Stimulated activated CD4-positive, alpha-beta T cell treated with anti-CD3 and anti-CD28 coated beads, TNF-alpha, amount 100 ng/mL, for 48 hours (primary cell): ENCODE measurements around the gene TSNAX.

Experiments
- DNase-seq, 3 donors: peaks; one replicate each; pipeline ENCODE4 v3.0.0-alpha.2; 2020; ENCODE audit warnings: low read depth in 3 of 3

The TSNAX gene

GRCh38 chr1:231601824-231602672, 73.6 kb downstream of the TSNAX start:
- DNase-seq: no peak

DNA sequence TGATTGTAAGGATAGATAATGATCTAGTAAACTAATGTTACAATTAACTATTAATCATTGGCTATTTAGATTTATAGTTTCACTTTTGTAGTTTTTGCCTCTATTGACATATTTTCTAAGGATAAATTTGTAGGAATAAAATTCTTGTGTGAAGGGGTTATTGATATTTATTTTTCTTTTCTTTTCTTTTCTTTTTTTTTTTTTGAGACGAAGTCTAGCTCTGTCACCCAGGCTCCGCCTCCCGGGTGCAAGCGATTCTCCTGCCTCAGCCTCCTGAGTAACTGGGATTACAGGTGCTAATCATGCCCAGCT, 74.2 kb downstream of the TSNAX start:
- DNase-seq: no peak

- no peak for DNase-seq
Measured at GRCh38 chr1:231603598-231604275, 75.3 kb downstream of the TSNAX start.

DNA sequence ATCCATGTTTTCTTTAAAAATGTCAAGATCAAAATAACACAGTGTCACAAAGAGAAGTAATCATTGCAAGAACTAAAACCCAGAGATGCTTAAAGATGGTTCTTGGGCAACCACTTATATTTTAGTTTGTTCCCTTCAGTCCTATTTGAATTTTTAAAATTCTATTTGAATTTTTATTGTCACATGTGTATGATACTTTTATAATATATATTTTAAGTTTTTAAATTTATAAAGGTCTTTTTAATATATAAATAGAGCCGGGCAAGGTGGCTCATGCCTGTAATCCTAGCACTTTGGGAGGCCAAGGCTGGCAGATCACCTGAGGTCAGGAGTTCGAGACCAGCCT, 75.8 kb downstream of the TSNAX start:
- DNase-seq: no peak

- no peak for DNase-seq
Measured at GRCh38 chr1:231605149-231606100, 77.0 kb downstream of the TSNAX start.

DNA sequence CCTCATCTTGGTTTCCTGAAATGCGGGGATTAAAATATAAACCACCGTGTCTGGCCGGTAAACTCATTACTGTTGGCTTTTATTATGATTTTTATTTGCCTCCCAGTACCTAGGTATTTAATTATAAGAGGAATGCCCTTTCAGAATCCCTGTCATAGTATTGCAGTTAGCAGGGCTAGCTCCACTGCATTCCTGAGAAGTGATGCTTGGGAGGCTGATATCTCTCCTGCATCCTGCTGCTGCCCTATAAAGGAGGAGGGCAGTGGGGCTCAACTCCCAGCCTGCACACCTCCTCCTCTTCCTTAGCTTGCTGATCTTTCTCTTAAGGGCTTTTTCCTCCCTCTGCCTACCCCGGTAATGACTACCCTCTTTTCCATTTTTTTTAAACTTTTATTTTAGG, 78.2 kb downstream of the TSNAX start:
- DNase-seq: no peak

DNA sequence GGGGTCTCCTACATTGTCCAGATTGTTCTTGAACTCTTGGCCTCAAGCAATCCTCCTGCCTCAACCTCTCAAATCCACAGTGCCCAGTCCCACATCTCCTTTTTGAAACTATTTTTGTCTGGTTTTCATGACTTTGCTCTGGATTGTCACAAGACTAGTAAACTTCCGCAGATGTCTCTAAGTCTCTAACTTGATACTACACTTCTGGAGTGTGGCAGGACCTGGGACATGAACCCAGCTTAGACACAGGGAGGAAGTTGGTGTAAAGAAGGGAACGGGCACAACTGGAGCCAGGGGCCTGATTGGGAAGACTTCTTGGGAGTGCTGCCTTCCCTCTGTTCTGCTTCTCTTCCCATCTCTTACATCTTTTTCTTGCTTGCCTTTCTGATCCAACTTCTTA, 81.9 kb downstream of the TSNAX start:
- DNase-seq: no peak

GRCh38 chr1:231611111-231611510, 82.6 kb downstream of the TSNAX start:
- no peak for DNase-seq

DNA sequence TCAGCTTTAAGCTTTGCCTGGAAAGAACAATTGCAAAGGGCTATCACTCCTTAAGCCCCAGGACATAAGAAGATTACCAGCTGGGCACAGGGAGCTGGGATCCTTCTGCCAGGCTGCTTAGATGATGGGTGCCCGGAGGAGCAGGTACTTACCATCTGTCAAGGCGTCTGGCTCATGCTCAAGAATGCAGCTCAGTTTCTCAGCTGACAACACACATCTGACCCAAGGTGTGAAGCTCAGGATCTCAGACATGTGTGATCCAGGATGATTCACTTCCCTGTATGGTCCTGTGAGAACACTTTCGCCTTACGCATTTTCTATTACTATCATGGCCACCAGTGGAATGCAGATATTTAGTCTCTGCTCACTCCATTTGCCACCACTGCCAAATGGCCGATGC, 83.4 kb downstream of the TSNAX start:
- no peak for DNase-seq

DNA sequence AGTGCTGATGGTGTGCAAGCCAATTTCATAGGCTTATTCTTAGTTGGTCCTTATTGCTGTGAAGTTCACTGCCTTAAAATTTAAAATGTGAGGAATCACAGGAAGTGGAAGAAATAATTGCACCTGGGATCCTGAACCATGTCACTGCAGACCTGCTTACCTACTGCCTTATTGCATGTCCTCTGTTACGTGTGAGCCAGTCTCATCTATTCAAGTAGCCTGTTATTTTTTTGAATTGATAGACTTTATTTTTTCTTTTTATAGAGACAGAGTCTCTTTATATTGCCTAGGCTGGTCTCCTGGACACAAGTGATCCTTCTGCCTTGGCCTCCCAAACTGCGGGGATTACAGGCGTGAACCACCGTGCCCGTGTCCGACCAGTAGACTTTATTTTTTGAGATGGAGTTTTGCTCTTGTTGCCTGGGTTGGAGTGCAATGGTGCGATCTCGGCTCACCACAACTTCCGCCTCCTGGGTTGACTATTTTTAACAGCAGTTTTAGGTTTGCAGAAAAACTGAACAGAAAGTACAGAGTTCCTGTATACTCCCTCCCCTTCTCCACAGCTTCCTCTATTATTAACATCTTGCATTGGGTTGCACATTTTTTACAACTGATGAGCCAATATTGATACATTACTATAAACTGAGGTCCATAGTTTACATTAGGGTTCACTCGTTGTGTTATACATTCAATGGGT, 84.1 kb downstream of the TSNAX start:
- no peak for DNase-seq

DNA sequence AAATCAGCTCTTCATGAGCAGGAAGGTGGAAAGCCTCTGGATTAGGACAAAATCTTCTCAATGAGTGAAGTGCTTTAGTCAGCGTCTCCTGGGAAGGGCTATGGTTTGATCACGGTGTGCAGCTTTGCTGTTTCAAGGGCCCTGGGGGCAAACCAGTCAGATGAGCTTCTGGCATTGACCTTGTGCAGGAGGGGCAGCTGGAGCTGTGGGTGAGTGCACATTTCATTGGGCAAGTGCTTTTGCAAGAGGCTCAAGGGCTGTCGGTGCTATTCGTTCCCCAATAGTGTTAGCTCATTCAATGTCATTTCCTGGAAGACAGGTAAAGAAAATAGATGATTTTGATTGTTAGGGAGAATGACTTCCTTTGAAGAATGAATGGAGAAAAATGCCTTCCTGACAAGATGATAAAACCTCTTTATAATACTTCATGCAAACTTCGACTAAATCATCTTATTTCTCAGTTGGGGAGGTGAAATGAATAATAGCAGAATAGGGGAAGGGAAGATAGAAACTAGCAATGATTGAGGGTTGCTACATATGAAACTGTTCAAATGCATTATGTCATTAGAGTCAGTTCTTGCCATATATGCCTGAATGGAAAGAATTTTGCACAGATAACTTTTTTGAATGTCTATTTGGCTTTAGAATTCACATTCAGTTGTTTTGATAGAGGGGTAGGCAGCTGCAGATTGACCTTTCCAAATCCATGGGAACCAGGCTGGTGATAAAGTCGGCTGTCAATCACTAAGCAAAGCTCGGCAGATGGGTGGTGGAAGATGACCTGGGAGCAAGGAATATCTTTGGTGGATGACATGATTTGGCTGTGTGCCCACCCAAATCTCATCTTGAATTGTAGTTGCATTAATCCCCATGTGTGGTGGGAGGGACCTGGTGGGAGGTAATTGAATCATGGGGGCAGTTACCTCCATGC, 85.2 kb downstream of the TSNAX start:
- no peak for DNase-seq
